Iris pigment epithelial cell (primary cell): Measurements from ENCODE around the gene CDH23.

Experiments
- DNase-seq: peaks from one replicate; pipeline ENCODE4 v3.0.0-alpha.2; 2011; ENCODE audit warnings: low read depth

The CDH23 gene

DNA sequence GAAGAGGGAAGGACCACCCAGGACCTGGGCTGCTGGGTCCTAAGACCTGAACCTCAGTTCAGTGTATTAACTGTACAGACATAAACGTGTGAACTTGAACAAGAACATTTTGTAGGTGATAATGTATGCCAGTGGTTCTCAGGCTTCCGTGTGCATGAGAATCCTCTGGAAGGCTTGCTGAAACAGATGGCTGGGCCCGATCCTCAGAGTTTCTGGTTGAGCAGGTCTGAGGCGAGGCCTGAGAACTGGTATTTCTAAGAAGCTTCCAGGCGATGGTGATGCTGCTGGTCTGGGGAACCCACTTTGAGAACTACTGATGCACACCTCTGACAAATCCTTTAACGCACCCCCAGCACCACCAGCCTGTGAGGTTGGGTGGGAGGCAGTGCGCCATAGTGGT lies 70.4 kb downstream of the CDH23 start:
- no peak for DNase-seq

DNA sequence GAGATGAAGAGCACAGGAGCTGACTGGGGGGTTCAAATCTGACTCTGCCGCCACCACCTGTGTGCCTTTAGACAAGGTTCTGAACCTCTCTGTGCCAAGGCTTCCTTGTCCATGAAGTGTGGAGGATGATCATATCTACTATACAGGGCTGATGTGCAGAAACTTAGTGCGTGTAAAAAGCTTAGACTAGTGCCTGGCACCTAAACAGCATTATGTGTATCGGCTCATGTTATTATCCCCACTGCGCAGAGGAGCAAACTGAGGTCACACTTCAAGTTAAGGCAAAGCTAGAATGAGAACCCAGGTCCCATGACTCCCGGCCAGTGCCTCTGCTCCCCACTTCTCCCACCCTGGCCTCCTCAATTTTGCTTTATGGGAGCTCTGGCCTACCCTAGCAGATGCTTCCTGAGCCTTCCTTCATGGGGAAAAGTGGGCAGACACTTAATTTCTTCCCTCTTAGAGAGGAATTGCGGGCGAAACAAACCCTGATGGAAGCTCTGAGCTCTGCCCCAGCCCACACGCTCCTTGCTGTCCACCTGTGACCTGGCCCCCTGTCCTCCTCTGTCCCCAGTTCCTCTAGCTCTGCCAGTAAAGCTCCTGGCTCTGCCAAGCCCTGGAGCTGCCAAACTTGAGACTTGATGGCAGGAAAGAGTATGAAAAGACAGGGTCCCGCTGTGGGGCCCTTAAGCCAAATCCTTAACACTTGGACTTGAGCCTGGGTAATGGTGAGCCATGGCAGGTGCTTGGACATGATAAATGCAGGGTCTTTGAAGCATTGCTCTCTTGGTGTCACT lies 71.0 kb downstream of the CDH23 start:
- no peak for DNase-seq

DNA sequence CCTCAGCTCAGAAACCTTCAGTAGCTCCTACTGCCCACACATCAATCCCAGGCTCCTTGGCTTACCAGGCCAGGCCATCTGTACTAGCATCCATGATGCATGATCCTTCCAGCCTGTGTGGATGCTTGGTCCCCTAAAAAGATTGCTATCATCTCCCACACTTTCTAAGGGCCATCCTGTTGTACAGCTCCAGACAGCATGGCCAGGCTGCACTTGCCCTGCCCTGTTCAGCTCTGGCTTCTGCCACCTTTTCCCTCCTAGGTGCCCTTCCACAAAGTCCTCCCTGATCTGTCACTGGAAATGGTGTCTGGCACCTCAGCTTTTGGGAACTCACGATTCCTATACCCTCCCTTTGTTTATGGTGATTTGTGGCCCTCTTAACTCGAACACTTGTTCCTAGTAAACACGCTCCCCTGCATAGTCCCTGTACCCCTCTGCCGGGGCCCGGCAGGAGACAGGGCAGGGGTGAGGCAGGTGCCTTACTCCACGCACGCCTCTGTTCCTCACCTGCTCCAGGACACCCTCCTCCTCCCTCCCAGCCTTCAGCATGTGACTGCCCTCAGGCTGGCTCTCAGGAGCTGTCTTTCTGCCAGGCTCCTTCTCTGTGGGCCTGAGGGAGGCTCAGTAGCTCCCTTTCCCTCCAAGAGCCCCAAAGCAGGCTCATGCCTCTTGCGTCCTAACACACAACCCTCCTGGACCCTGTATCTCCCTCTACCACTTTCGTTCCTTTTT lies 71.8 kb downstream of the CDH23 start:
- DNase-seq, result no peak

DNA sequence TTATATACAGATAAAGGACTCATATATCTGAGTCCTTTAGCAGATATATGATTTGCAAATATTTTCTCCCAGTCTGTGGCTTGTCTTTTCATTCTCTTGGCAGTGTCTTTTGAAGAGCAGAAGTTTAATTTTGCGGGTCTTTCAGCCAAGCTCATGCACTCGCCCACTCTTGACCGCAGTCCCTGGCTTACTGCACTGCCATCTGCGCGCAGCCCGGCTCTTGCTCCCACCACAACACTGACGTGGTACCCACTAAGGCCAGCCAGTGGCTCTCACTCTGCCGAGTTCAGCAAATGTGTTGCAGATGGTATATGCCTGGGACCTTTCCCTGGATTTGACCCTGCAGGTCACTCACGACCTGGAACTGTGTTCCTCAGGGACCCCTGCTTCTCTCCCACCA lies 74.3 kb downstream of the CDH23 start:
- no peak for DNase-seq

DNA sequence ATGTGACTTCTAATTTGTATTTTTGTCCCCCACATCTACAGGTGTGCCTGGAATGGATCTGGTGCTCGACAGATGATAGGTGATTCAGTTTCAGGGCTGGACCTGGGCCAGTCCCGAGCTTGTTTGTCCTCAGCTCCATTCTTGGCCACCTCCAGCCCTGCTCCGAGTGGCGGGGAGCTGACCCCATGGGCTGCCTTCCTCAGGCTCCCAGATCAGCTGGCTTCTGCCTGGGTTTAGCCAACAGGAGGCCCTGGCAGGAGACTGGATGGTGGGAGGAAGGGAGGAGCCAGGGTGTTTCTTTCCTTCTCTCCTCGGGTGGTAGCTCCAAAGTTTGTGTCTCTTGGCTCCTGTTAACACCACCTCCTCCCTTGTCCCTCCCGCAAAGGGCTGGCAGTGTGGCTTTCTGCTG lies 75.2 kb downstream of the CDH23 start:
- DNase-seq, result no peak

DNA sequence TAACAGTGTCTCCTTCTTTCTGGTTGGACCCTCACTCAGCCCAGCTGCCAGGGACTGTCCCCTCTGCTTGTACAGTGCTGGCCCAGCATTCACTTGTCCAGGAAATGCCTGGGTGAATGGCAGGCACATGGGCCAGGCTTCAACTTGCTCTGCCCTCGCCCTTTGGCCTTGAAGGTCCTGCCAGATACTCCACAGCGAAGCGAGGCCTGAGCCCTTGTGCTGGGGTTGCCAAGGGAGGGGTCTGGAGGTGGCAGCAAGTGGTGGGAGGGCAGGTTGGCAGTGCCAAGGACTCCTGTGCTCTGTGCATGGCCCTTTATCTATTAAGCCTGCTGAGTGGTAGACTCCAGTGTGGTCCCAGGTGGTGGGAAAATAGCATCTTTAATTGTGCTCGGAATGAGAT lies 75.7 kb downstream of the CDH23 start:
- DNase-seq, result no peak

DNA sequence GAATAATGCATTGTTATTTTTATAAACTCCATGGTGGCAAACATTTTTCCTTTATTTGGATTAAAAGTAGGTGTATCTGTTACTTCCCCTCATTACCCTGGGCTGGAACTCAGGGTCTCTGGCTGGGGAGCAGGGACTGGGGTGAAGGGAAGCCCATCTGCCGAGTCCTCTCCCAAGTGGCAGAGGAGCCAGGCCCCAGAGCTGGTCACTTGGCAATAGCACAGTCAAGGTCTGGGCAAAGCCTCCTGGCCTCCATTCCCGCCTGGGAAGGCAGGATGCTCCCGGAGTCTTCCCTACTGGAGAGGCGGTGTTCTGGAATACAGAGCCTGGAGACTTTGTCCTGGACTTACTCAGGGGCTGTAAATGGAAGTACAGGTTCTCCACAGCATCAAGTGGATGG lies 76.2 kb downstream of the CDH23 start:
- DNase-seq, result no peak

DNA sequence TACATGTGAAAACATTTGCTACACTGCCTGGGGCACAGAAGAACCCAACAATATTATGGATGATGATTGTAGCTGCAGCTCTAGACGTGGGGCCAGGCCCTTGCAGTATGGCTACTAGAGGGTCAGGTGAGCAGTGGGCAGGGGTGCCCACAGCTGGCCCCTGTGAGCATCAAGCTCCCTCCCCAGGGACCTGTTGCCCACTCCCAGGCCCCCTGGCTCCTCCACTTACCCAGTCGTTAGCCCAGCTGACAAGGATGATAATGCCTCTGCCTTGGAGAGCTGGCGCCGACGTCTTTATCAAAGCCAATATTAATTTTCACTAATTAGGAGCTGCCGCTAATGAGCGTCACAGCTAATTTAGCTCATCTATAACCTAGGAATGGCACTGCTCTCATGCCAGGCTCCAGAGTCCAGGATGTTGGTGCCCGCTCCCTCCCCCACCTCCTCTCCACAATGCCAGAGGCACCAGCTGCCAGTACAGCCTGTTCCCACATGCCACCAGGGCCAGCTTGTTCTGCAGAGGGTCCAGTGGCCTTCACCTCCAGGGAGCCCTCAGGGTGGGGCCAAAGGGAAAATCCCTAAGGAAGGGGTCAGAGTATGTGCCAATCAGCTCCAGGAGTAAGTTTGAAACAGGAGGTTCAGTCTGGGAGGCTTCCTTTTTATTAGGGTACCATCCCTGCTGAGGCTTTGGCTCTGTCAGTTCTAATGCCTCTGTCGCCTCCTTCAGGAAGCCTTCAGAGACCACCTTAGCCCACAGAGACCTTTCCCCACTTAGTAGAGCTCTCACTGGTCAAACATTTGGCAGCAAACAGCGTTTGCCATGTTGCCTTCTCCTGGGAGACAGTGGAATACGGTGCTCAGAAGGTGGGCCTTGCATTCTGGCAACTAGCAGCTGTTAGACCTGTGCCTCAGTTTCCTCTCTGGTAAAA lies 77.2 kb downstream of the CDH23 start:
- DNase-seq, result no peak

DNA sequence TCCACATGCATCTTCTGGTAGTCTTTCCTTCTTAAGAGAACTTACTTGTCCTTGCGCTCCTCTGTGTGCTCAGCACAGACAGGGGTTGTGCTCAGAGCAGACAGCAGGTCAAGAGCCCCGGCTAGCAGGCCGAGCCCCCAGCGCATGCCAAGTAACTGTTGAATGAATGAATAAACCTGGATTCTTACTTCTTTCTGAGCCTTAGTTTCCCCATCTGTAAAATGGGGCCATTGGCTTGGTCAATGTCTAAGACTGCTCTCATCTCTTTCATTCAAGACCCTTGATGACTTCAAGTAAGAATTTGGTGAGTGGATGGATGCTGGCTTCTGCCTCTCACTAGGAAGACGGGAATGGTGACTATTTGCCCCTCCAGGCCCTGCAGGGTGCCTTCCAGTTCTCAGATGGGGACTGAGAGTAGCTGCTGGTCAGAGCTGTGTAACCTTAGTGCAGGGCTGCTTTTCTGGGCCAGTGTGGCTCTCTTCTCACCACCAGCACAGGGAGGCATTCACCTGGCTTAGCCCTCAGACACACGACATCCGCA lies 78.1 kb downstream of the CDH23 start:
- no peak for DNase-seq

DNA sequence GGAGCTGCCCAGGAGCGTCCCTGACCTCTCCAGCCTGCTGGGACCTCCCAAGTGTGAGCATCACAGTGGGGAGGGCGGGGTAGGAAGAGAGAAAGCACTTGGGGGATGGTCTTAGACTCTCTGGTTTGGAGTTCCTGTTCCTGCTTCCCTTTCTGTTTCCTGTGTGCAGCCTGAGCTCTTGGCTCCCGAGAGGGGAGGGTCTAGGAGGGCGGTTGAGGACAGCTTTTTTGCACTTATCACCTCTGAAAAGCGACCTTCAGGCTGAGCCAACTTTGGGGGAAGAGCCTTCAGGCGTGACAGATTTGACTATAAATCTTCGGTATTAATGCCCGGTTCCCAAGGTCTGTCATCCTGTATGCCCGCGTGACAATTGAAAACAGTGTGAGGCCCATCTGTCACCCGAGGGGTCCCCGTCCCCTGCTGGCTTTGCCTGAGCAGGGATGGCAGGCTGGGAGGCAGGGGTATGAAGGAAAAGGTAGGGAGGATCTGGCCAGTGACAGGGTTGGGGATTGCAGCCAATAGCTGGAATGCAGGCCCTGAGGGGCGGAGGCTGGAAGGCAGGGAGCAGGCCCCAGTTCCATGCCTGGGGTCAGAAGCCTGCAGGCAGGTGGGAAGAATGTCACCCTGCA lies 78.6 kb downstream of the CDH23 start:
- no peak for DNase-seq

DNA sequence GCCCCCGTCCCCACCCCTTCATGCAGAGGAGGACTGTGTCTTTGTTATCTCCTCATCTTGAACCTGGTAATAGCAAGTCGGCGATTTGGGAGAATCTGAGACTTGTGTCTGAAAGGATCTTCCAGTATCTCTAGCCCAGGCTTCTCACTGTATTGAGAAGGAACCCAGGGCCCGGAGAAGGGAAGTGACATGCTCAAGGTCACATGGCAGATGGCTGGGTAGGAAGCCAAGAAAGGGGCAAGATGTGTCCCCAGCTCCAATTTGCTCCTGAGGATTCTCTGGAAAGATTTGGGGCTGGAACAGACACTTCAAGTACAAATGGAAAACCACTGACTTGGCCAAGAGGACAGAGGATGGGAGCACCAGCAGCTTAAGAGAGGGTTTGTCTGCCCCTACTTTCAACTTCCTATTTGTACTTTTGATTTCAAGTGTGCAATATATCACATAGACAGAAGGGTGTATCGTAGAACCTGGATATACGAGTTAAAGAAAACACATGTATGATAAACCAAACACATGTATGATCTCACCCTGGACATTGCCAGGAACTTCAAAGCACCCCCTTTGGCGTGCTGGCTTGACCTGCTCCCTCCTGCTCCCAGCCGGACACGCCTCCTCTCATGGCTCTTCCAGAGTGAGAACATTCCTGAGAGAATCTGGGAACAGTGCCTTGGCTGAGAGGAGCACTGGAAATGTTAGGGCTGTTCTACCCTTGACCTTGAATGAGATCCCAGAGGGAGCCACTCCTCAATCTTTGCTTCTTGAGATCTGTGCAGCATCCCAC lies 79.7 kb downstream of the CDH23 start:
- DNase-seq, result no peak

DNA sequence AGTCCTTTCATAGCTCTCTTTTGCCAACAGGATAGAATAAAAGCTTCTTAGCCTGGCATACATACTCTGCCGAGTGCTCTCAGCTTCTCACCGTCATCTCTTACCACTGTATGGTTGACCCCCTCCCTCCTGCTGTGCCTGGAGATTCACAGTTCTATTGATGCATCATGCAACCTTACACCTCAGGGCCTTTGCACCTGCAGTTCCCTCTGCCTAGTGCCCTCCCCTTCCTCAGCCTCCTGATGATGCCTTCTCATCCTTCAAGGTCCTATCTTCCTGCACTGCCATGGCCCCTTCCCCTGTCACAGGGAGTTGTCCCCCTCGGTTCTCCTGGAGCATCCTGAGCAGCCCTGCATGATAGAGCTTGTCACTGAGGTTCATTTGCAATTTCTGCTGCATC lies 81.5 kb downstream of the CDH23 start:
- no peak for DNase-seq

DNA sequence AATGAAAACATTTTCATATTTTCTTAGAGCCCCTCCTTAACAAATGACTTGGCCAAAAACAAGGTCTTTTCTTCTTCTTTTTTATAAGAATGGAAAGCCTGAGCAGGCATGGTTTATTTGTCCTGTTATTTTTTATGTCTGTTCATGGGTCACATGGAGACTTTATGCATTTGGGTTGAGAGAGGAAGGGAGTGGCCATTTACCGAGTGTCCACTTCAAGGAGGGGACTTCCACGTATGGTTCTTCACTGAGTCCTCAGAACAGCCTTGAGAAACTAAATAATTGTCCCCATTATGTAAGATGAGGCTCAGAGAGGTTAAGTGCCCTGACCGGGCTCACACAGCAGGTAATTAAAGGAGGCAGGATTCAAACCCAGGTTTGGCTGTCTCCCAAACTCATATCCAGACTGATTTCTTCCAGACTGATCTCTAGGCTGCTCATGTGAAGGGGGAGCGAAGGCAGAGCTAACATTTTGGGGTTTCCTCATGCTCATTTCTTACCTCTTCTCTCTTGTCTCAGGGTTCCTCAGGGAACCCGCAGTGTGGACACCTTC lies 82.2 kb downstream of the CDH23 start:
- DNase-seq, result no peak

DNA sequence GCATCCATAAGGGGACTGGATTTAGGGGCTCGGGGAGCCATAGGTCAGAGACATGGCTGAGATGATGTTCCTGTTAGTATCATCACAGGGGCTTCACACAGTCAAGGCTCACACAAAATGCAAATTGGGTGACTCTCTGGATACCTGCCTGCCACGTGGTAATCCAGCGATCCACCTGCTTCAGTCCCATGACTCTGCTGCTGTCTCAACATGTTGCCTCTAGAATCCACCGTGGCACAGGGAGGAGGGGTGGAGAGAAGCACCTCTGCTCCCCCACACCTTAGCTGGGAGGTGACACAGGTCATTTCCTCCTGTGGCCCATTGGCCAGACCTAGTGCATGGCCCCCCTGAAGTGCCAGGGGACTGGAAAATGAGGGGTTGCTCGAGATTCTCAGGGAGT lies 83.1 kb downstream of the CDH23 start:
- no peak for DNase-seq

DNA sequence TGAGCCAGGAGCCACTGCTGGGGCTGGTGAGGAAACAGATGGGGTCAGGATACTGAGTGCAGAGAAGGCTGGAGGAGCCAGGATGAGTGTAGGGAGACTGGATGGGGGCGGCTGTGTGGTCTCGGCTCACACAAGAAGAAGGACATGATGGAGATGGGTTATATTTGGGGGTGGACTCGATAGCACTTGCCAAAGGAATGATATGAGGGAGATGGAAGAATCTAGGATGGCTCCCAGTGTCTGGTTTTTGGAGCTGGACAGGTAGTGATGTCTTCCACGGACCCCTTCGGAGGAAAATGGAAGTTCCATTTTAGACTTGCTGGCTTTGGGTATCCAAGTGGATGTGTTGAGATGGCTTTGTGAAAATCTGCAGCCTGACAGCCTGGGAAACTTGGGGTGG lies 83.9 kb downstream of the CDH23 start:
- DNase-seq, result no peak

DNA sequence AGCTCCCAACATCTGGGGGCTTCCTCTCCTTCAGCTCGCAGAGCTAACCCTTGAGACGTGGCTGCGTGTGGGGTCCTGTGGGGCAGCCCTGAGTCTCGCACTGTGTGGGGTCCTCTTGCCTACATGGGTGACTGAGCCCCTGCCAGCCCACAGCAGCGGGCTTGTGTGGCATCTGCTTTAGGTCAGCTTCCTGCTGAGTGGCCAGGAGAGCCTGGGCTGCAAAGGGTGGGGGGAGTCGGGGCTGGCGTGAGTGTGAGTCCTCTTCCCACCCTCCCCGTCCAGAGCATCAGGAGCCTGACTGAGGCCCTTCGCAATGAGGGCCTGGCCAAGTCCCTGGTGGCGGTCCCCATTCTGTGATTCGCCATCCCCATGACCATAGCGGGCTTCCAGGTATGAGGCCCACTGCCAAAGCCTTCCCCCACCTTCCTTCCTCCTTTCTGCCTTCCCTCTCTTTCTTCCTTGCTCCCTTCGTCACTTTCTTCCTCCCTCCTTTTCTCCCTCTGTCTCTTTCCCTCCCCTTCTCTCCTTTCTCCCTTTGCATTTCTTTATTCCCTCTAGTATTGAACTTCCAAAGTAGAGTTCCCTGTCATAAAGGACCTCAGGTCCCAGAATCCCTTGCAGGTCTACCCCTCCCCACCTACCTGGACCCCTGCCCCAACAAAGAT lies 85.2 kb downstream of the CDH23 start:
- DNase-seq, result no peak

DNA sequence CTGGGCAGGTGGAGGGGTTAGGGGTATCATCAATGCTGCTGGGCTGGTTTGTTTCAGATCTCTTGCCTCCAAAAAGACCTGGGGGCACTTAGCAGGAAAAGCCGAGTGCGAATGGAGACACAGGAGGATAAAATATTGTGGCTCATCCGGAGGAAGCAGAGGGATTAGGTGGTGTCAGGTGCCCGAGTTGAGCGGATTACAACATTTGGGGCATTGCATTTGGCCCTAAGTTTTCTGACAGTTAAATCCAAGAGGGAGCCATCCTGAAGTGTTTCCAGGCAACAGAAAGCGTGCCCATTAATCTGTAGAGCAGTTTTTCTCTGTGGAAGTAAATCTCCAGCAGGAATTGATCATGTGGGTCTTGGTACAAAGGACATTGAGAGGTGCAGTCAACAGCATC lies 85.9 kb downstream of the CDH23 start:
- DNase-seq, result no peak

DNA sequence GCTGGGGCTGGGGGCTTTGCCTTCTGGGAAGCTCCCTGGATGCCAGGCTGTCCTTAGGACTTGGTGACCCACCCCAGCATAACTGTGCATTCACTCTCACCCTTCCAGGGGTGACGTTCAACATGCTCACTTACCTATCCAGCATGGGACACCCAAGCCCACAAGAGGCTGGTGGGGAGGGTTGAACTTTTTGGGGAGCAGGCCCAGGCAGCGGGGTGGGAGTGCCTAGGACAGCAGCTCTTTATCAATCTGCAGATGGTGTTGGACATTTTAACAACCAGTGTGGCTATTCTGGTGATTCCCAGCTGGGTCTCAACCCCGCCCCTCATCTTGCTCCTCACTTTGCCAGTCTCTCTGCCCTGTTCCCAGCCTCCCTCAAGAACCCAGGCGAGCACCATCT lies 86.4 kb downstream of the CDH23 start:
- DNase-seq, result no peak

DNA sequence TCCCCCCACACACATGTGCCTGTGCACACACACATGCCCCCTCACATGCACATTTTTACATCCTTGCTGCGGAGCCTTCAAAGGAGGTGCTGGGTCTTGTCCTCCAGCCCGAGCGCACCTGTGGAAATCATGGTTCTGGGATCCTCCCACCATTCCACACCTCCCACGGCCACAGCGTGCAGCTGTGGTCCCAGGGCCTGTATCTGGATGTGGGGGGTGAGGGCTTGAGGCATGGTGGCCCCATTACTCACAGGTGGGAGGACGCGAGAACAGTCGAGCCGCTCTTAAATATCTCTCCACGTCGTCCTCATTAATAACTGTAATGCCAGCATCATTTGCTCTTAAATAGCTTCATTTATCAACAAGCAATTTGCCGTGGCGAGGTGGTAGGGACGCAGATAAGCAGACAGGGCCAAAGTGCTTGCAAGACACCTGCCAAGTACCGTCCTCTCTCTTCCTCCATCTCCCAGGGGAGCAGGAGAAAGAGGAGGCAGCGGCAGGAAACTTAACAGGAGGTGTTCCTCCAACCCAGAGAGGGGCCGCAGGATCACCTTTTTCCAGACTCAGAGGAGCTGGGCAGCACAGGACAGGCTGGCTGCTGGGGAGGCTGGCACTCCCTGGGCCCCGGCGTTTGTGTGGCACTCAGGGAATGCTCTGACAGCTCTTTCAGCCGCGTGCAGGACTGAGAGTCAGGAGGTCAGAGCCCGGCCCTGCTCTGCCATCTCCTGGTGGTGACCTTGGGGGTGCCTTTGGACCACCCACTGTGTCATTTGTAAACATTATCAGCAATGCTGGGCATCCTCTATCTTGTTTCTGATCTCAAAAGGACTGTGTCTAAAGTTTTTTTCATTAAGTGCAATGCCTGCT lies 87.4 kb downstream of the CDH23 start:
- DNase-seq, result no peak
